ENCODE measurements around the gene TULP4.

TULP4 gene

GRCh38 chr6:158270389-158271127, 41.7 kb upstream of the TULP4 start:
- DNase-seq (ENCODE audit: low read depth) = no peak
- in situ Hi-C loops (cut with HindIII; ENCODE audit: low sequenced_read_pairs) = no loop called here
- H3K4me3 ChIP-seq (ENCODE audit: low read depth, low read length) = no peak overlapping the region
- no peak for TF ChIP-seq CTCF (IDR thresholded peaks at IDR 0.05; ENCODE audit: low read depth, low read length, missing control alignments)

GRCh38 chr6:158272324-158272723, 39.9 kb upstream of the TULP4 start:
- no peak overlapping the region for H3K4me3 ChIP-seq (ENCODE audit: low read depth, low read length)
- in situ Hi-C loops (cut with HindIII; ENCODE audit: low sequenced_read_pairs) = no loop called here
- no peak for DNase-seq (ENCODE audit: low read depth)
- no peak for TF ChIP-seq CTCF (IDR thresholded peaks at IDR 0.05; ENCODE audit: low read depth, low read length, missing control alignments)

- in situ Hi-C loops (cut with HindIII; ENCODE audit: low sequenced_read_pairs) = no loop called here
- no peak for DNase-seq (ENCODE audit: low read depth)
- no peak for TF ChIP-seq CTCF (IDR thresholded peaks at IDR 0.05; ENCODE audit: low read depth, low read length, missing control alignments)
- no peak overlapping the region for H3K4me3 ChIP-seq (ENCODE audit: low read depth, low read length)
Observed at GRCh38 chr6:158278004-158278403, 34.3 kb upstream of the TULP4 start.

- no peak for TF ChIP-seq CTCF (IDR thresholded peaks at IDR 0.05; ENCODE audit: low read depth, low read length, missing control alignments)
- DNase-seq (ENCODE audit: low read depth) = no peak
Observed at GRCh38 chr6:158279615-158280014, 32.6 kb upstream of the TULP4 start.

GRCh38 chr6:158283304-158283980, 28.8 kb upstream of the TULP4 start:
- in situ Hi-C loops (cut with HindIII; ENCODE audit: low sequenced_read_pairs) = no loop called here
- no peak for TF ChIP-seq CTCF (IDR thresholded peaks at IDR 0.05; ENCODE audit: low read depth, low read length, missing control alignments)
- no peak overlapping the region for H3K4me3 ChIP-seq (ENCODE audit: low read depth, low read length)

More at GRCh38 chr6:158279615-158280014, 32.6 kb upstream of the TULP4 start:
- no peak overlapping the region for H3K4me3 ChIP-seq (ENCODE audit: low read depth, low read length)
- in situ Hi-C loops (cut with HindIII; ENCODE audit: low sequenced_read_pairs) = no loop called here

GRCh38 chr6:158284007-158284875, 28.0 kb upstream of the TULP4 start:
- in situ Hi-C loops (cut with HindIII; ENCODE audit: low sequenced_read_pairs) = no loop called here
- DNase-seq (ENCODE audit: low read depth) = peak; percentile 89
- no peak for TF ChIP-seq CTCF (IDR thresholded peaks at IDR 0.05; ENCODE audit: low read depth, low read length, missing control alignments)
- H3K4me3 ChIP-seq (ENCODE audit: low read depth, low read length) = no peak overlapping the region

More at GRCh38 chr6:158283304-158283980, 28.8 kb upstream of the TULP4 start:
- no peak for DNase-seq (ENCODE audit: low read depth)

All from astrocyte of the cerebellum (primary cell).